Raji (cell line): ENCODE measurements around the gene ZDHHC11B.

Experiments used
- POLR2A ChIP-seq: IDR thresholded peaks from 2 replicates; pipeline ENCODE4 v1.6.1; 2011; ENCODE audit warnings: low read depth, low read length, control low read depth; ENCODE audit not compliant: insufficient read depth

ZDHHC11B gene

GRCh38 chr5:763998-764781 lies 20.3 kb downstream of the ZDHHC11B start:
- TF ChIP-seq POLR2A, result no peak

GRCh38 chr5:763397-763796 lies 21.1 kb downstream of the ZDHHC11B start:
- no peak for TF ChIP-seq POLR2A

GRCh38 chr5:761854-762710 lies 22.4 kb downstream of the ZDHHC11B start:
- TF ChIP-seq POLR2A, result no peak

GRCh38 chr5:761059-761771 lies 23.3 kb downstream of the ZDHHC11B start:
- no peak for TF ChIP-seq POLR2A

GRCh38 chr5:760363-761058 lies 24.0 kb downstream of the ZDHHC11B start:
- TF ChIP-seq POLR2A, result no peak

GRCh38 chr5:759781-760362 lies 24.7 kb downstream of the ZDHHC11B start:
- no peak for TF ChIP-seq POLR2A

GRCh38 chr5:759111-759751 lies 25.3 kb downstream of the ZDHHC11B start:
- no peak for TF ChIP-seq POLR2A

- no peak for TF ChIP-seq POLR2A
These were observed 25.9 kb downstream of the ZDHHC11B start for GRCh38 chr5:758698-759053.

- no peak for TF ChIP-seq POLR2A
These were observed 26.4 kb downstream of the ZDHHC11B start for GRCh38 chr5:757931-758697.

GRCh38 chr5:757346-757930 lies 27.1 kb downstream of the ZDHHC11B start:
- no peak for TF ChIP-seq POLR2A

- no peak for TF ChIP-seq POLR2A
These were observed 27.6 kb downstream of the ZDHHC11B start for GRCh38 chr5:756865-757345.

- no peak for TF ChIP-seq POLR2A
These were observed 28.4 kb downstream of the ZDHHC11B start for GRCh38 chr5:756171-756570.

GRCh38 chr5:751496-751895 lies 33.0 kb downstream of the ZDHHC11B start:
- no peak for TF ChIP-seq POLR2A
